ENCODE measurements around the gene DAP3. TPM values are rescaled to one million over a fixed set of nuclear protein-coding genes. Genes with fewer than 3 reads are reported as not detected.
A peak's percentile ranks its signal among the peaks of the same experiment; 100 is the strongest.

The DAP3 gene
- total and polyA plus RNA-seq, 10 of the 15 experiments (the other 5 are each of a cell fraction or from before 2014, with no cell fraction given), result 60.0 to 223 (median 138) TPM

DNA sequence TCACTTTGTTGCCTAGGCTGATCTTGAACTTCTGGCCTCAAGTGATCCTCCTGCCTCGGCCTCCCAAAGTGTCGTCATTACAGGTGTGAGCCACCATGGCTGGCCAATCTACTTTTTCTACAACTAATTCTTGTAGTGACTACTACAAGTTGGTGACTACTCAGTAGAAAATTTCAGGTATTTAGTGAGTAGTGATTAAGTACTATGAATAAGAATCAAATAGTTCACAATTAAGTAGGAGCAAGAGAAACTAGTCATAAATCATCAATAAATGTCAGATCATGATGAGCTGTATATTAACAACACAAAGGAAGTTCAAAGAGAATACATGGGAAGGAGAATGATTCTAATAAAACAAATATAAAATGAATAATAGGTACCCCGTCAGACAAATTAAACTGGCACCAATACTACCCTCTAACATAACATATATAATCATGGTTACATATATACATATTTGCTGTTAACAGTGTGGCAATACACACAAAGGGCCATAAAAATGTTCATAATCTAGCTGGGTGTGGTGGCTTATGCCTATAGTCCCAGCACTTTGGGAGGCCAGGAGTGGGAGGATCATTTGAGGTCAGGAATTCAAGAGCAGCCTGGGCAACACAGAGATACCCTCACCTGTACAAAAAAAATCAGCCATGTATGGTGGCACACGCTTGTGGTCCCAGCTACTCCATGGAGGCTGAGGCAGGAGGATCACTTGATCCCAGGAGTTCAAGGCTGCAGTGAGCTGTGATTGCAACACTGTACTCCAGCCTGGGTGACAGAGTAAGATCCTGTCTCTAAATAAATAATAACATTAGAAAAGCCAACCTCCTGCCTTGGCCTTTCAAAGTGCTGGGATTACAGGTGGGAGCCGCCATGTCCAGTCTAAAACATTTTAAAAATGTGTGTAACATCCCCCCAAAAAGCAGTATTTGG is 19.4 kb upstream of the DAP3 start (continued):
- TF ChIP-seq CUX1 (IDR thresholded peaks at IDR 0.05; ENCODE audit: insufficient replicate concordance, low read depth, low read length), result no peak
- TF ChIP-seq PML (IDR thresholded peaks at IDR 0.05; ENCODE audit: low read length), result no peak
- TF ChIP-seq ZNF384 (IDR thresholded peaks at IDR 0.05; ENCODE audit: borderline replicate concordance, low read depth, low read length), result no peak

DNA sequence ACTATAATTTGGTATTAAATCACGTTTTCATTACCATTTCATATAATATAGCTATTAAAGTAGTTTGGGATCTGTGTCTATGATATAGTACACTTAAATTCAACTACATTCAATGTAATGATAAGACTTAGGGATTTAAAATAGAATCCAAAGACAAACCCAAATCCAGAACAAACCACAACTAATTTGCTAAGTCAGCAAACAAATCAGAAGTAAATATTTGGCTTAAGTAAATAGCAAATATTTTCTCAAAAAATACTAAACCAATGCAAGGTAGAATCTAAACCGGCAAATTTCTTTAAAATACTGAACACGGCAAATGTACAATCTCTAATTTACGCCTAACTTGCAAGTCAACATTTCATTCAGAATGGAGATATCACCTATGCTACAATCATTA is 17.1 kb upstream of the DAP3 start:
- H3K4me1 ChIP-seq (ENCODE audit: control insufficient read depth, insufficient read depth, low read length), result no peaks in the 10 kb centered on the region
- CTCF ChIA-PET, result no interaction called here
- no peak for FAIRE-seq
- whole genome bisulfite sequencing (ENCODE audit: insufficient coverage, insufficient replicate concordance, low lambda C conversion rate, missing lambda C conversion rate), result 94% methylated on average over 4 of the region's 4 CpGs
- in situ Hi-C loops (cut with MboI), result no loop called here
- no peak overlapping the region for H3K9ac ChIP-seq (ENCODE audit: control insufficient read depth, insufficient read depth, low read length)
- H3K36me3 ChIP-seq (ENCODE audit: control insufficient read depth in 2 of 2, insufficient read depth in 2 of 2, low read length in 1 of 2), result peaks cover 12 to 47% of the 10 kb centered on the region in 2 experiments
- H4K20me1 ChIP-seq (ENCODE audit: control insufficient read depth, insufficient read depth), result peaks cover 3% of the 10 kb centered on the region; the same call in 1 of the 2 replicates
- SMC1A ChIA-PET (ENCODE audit: uncharacterized antibody, unreplicated experiment), result interaction anchor here (1.0 to 1.4 kb wide), 2 partner anchors 9 to 13 kb away, joined by 3 to 4 read pairs; no protein-coding TSS in a partner anchor
- RAD21 ChIA-PET (ENCODE audit: unreplicated experiment), result no interaction called here
- H3K79me2 ChIP-seq (ENCODE audit: control insufficient read depth, insufficient read depth, low read length), result no peaks in the 10 kb centered on the region
- POLR2A ChIA-PET, result interaction anchor here (0.7 kb wide), 1 partner anchor 310 kb away, joined by 4 read pairs; no protein-coding TSS in a partner anchor
- no peaks in the 10 kb centered on the region for H3K9me3 ChIP-seq (replicated peaks; ENCODE audit: control insufficient read depth, insufficient read depth, low read length)
- no peak overlapping the region for H3K4me3 ChIP-seq
- no peak for DNase-seq (ENCODE audit: low read depth, low spot score)
- no peak overlapping the region for H2AFZ ChIP-seq (ENCODE audit: control insufficient read depth, low read depth, low read length)
- no peak for ATAC-seq
- BruUV-seq (replicated peaks), result TSS peak; percentile 25
- intact Hi-C loops (cut with micrococcal nuclease; ENCODE audit: unreplicated experiment), result no loop called here
- no peaks in the 10 kb centered on the region for H3K27me3 ChIP-seq (replicated peaks in 1 of 2; ENCODE audit: control insufficient read depth in 2 of 2, insufficient read depth in 2 of 2, low read length in 1 of 2)
- TF ChIP-seq POU2F2 (IDR thresholded peaks at IDR 0.05; ENCODE audit: borderline replicate concordance, low read depth, low read length) (no peak), RELA (IDR thresholded peaks at IDR 0.05; ENCODE audit: borderline replicate concordance, partially characterized antibody) (no peak), NFIC (IDR thresholded peaks at IDR 0.05; ENCODE audit: low read depth, low read length) (no peak), POLR2AphosphoS2 (IDR thresholded peaks at IDR 0.05; ENCODE audit: low read depth, low read length) (no peak)
- H3K27ac ChIP-seq (ENCODE audit: control insufficient read depth, insufficient read depth), result no peak overlapping the region
- no peak overlapping the region for H3K4me2 ChIP-seq (ENCODE audit: control insufficient read depth, insufficient read depth)

Data from GM12878 (cell line).